Cerebellar nuclear complex (tissue), 1 donor: Measurements from ENCODE around the gene ZNF76.

Experiments used
- DNase-seq, 2 experiments: peaks; one replicate each; lab custom pipeline; 2025; lab: John Stamatoyannopoulos, UW

ZNF76 gene

GRCh38 chr6:35259194-35259947 is at the start of gene ZNF76:
TSS of gene ZNF76 (plus strand) at chr6:35259735. CDS start at chr6:35281152, 21,417 bp downstream.
- peak; percentile 79 to 89 for DNase-seq

GRCh38 chr6:35213298-35213791 is 46.2 kb upstream of the ZNF76 start:
- DNase-seq = no peak

GRCh38 chr6:35213824-35214756 is 45.4 kb upstream of the ZNF76 start, which contains the start of gene SCUBE3:
TSS of gene SCUBE3 (plus strand) at chr6:35213956. CDS start at chr6:35214419, 463 bp downstream.
- DNase-seq = no peak

- DNase-seq = no peak
These were observed 44.5 kb upstream of the ZNF76 start for GRCh38 chr6:35214869-35215664.

GRCh38 chr6:35215665-35216411 is 43.7 kb upstream of the ZNF76 start:
- no peak for DNase-seq

GRCh38 chr6:35216412-35216732 is 43.2 kb upstream of the ZNF76 start:
- DNase-seq = no peak

GRCh38 chr6:35216851-35217811 is 42.4 kb upstream of the ZNF76 start:
- no peak for DNase-seq

GRCh38 chr6:35218021-35218420 is 41.5 kb upstream of the ZNF76 start:
- no peak for DNase-seq

GRCh38 chr6:35218456-35218855 is 41.1 kb upstream of the ZNF76 start:
- DNase-seq = no peak

GRCh38 chr6:35219683-35220326 is 39.7 kb upstream of the ZNF76 start:
- DNase-seq = no peak

- DNase-seq = no peak
These were observed 38.8 kb upstream of the ZNF76 start for GRCh38 chr6:35220711-35221110.

- DNase-seq = no peak
These were observed 36.1 kb upstream of the ZNF76 start for GRCh38 chr6:35223396-35223795.

- DNase-seq = no peak
These were observed 34.8 kb upstream of the ZNF76 start for GRCh38 chr6:35224720-35225119.

GRCh38 chr6:35228481-35228880 is 31.1 kb upstream of the ZNF76 start:
- DNase-seq = no peak

- no peak for DNase-seq
These were observed 30.2 kb upstream of the ZNF76 start for GRCh38 chr6:35229304-35229703.

GRCh38 chr6:35230498-35230897 is 29.0 kb upstream of the ZNF76 start:
- no peak for DNase-seq

GRCh38 chr6:35230950-35231349 is 28.6 kb upstream of the ZNF76 start:
- DNase-seq = no peak

- no peak for DNase-seq
These were observed 28.0 kb upstream of the ZNF76 start for GRCh38 chr6:35231563-35231962.

- DNase-seq = no peak
These were observed 24.6 kb upstream of the ZNF76 start for GRCh38 chr6:35234901-35235300.

GRCh38 chr6:35236223-35236622 is 23.3 kb upstream of the ZNF76 start:
- DNase-seq = no peak
